ENCODE data around the gene ZNRF2.

- TF ChIP-seq CTCF (IDR thresholded peaks at IDR 0.05) (no peak), POLR2A (IDR thresholded peaks at IDR 0.05) (no peak)
These were observed 35.1 kb upstream of the ZNRF2 start for GRCh38 chr7:30249316-30249715.
